AG20443 (cell line): ENCODE measurements around the gene ANKIB1.

ENCODE experiments used
- DNase-seq: peaks from one replicate; pipeline ENCODE4 v3.0.0; 2012; ENCODE audit warnings: low spot score, mixed read lengths

The ANKIB1 gene

DNA sequence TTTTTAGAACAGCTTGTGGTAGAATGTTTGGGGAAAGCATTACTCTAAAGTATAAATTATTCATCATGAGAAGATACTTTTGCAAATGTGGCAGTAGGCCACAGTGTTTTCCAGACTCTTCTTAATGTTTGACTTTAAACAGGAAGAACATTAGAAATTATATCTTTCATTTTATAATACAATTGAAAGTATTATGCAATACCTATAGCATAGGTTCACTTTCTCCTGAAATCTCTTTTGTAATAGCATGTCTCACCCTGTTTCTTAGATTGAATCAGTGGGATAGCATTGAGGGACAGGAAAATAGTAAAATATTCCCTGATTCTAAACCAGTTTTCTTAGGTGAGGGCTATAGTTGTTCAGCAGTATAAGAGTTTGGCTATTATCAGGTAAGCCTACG is 23.1 kb downstream of the ANKIB1 start:
- no peak for DNase-seq

DNA sequence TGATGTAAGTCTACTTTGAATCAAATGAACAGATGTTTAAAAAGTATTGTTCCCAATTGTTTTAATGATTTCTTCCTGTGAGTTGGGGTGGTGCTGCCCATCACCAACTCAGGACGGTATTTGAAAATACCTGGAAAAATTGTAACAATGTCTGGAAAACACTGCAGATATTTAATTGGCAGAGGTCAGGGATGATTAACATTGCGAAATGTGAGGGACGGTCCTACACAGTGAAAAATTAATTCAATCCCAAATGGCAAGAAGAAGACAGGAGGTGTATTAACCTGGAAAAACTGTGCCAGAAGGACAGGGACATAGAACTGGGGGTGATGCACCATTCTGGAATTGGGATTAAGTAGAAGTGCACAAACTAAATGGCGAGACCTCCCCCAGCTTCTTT is 29.6 kb downstream of the ANKIB1 start:
- no peak for DNase-seq

GRCh38 chr7:92276460-92276864 is 30.7 kb downstream of the ANKIB1 start:
- no peak for DNase-seq

- DNase-seq, result no peak
These were observed 33.7 kb downstream of the ANKIB1 start for GRCh38 chr7:92279396-92280031.

DNA sequence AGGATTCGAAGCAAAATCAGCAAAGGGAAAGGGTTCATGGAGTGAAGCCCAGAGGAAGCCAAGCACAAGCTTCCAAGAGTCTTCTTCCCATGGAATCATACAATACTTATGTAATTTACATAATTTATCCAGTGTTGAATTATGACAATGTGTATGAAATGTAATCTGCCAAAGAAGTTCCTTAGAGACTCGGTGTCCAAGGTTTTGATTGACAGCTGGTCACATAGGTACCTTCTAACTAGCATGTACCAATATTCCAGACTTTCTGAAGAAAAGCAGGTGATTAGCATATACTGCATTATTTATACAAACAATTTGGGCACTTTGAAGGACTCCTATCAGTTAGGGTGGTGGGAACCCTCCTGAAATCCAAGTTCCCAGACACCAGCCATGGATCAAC is 35.3 kb downstream of the ANKIB1 start:
- DNase-seq, result no peak

GRCh38 chr7:92282221-92282814 is 36.5 kb downstream of the ANKIB1 start:
- DNase-seq, result no peak

DNA sequence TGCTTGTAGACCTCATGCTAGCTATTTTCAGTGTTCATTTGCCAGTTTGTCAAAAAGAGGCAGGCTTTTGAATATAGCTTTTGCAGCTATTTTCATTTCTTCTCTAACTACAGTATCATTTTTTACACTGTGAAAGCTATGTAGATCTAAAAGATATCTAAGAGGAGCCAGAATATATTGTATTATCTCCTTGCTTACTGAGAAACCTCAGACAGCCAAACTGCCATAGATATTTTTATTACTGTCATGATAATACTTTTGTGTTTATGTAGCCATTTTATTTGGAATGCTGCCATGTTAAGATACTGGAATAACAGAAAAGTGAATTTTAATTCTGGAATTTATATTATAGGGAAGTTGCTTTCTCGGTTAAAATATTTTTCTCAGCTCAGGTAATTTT is 37.2 kb downstream of the ANKIB1 start:
- no peak for DNase-seq

DNA sequence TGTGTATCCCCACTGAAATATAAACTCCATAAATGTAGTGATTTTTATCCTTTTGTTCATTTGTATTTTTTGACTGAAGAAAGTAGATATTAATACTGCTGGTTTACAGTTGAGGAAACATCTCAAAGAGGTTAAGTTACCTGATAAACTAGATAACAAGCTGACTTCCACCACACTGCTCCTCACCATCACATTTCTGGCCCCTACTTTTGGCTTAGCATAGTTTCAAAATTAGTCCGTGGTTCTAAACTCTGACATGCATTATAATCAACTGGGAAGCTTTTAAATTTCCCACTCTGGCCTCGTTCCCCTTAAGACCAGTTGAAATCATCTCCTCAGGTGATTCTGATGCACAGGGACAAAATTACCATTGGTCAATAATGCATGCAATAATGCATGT is 43.5 kb downstream of the ANKIB1 start:
- DNase-seq, result no peak

- no peak for DNase-seq
These were observed 47.2 kb downstream of the ANKIB1 start for GRCh38 chr7:92292981-92293380.

GRCh38 chr7:92293896-92294590 is 48.3 kb downstream of the ANKIB1 start:
- no peak for DNase-seq

GRCh38 chr7:92295391-92295790 is 49.6 kb downstream of the ANKIB1 start:
- no peak for DNase-seq

DNA sequence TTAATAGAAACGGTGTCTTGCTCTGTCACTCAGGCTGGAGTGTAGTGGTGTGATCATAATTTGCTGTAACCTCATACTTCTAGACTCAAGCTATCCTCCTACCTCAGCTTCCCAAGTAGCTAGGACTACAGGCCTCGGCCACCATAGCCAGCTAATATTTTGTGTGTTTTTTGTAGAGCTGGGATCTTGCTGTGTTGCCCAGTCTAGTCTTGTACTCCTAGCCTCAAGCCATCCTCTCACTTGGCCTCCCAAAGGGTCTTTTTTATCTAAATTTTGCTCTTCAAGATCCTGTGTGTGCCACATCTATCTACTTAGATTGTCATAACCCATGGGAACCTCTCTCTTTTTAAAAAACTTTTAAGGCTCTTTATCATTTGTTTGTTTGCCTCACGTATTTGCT is 50.5 kb downstream of the ANKIB1 start:
- DNase-seq, result no peak

DNA sequence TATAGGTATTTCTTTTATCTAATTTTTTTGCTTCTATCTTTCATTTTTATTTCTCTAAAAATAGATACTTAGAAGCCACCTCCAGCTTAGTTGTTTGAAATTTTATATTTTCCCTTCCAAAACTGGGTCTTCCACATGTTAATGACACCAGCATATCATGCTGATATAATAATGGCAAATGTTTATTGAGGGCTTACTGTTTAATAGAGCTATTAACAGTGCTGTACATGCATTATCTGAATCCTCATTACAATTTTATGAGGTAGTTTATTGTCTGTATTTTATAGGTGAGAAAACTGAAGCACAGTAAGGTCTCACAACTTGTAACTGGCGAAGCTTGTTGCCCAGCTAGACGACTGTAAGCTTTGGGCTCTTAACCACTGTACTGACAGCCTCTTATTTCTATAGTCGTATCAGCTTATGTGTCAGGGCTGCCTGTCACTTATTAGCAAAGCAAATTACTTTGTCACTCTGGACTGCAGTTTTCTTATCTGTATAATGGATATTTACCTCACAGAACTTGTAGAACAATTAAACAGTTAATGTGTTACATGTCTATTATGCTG is 51.2 kb downstream of the ANKIB1 start:
- no peak for DNase-seq

GRCh38 chr7:92297736-92298135 is 52.0 kb downstream of the ANKIB1 start:
- DNase-seq, result no peak

- DNase-seq, result no peak
These were observed 58.0 kb downstream of the ANKIB1 start for GRCh38 chr7:92303761-92304160.

- DNase-seq, result no peak
These were observed 58.7 kb downstream of the ANKIB1 start for GRCh38 chr7:92304406-92304893.

DNA sequence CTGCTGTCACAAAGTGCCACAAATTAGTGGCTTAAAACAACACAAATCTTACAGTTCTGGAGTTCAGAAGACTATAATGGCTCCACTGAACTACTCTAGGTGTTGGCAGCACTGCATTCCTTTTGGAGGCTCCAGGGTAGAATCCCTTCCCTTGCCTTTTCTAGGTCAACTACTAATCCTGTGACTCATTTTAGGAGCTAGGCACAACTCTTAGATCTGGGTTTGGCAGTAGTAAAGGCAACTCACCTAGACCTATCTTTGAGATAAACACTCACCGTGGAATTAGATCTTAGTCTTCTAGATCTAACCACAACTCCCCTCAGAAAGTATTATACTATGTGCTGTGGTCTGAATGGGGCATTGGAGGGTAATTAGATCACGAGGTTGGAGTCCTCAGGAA is 60.4 kb downstream of the ANKIB1 start:
- DNase-seq, result no peak

DNA sequence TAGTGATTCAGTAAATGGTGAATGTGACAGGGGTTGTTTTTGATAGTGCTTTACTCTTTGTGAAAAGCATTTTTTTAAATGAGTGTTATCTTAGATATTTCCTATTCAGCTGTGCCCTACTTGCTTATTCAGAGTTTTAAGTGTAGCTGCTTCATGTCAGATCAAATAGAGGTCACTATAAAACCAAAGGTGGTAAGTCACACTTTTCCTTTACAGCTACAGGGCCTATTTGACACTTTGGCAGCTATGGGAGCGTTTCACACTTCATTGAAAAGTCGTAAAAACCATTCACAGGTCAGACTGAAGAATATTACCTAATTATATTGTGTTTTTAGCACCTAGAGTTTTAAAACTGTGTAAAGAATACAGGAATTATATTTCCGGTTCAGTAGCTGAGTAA is 67.3 kb downstream of the ANKIB1 start:
- DNase-seq, result no peak

GRCh38 chr7:92319243-92319642 is 73.5 kb downstream of the ANKIB1 start:
- no peak for DNase-seq

GRCh38 chr7:92325173-92325572 is 79.4 kb downstream of the ANKIB1 start:
- DNase-seq, result no peak

DNA sequence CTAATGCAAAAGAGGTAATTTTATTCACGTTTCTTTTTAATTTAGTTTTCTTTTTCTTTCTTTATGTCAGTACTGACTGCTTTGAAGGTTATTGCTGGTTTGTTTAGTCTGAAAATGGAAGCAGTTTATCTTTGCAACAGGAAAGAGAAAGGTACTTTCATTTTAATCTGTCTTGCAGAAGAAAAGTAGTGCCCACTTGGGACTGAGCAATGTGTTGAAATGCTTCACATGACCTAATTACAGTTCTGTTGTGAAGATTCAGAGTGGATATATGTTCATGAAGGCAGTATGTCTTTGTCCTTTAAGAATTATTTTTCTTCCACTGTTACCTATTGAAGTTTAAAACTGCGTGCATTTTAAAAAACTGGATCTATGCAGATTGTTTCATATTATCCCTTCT is 80.1 kb downstream of the ANKIB1 start:
- no peak for DNase-seq

GRCh38 chr7:92330835-92331438 is 85.2 kb downstream of the ANKIB1 start:
- DNase-seq, result no peak

DNA sequence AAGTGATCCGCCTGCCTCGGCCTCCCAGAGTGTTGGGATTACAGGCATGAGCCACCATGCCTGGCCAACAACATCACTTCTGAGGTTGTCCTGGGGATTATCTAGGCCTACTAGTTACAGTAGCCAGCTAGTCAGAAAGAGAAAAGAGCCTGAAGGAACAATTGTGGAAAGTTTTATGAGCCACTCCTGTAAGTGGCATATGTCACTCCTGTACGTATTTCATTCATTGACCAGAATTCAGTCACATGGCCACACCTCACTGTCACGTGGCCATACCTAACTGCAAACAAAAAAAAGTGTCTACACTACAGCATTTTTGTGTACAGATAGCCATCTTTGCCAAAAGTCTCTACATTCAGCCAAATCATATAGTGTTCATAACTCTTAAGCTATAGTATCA is 85.7 kb downstream of the ANKIB1 start:
- DNase-seq, result no peak
